Left forelimb (tissue), 1 donor: Measurements from ENCODE around the gene SERPINA4.
"Not testable (repeated sequence)": the region's sequence is repeated elsewhere in the genome, so short reads cannot be mapped to it uniquely, and the experiment has no call there.

ENCODE experiments used
- DNase-seq: peaks from one replicate; pipeline ENCODE4 v3.0.0-alpha.2; 2018; ENCODE audit warnings: low spot score

Gene SERPINA4

GRCh38 chr14:94592457-94592856 is 31.2 kb downstream of the SERPINA4 start:
- no peak for DNase-seq

GRCh38 chr14:94593376-94593748 is 32.1 kb downstream of the SERPINA4 start:
- no peak for DNase-seq

- no peak for DNase-seq
Measured at GRCh38 chr14:94593749-94594431, 32.6 kb downstream of the SERPINA4 start.

- no peak for DNase-seq
Measured at GRCh38 chr14:94594441-94594840, 33.2 kb downstream of the SERPINA4 start.

- DNase-seq, result no peak
Measured at GRCh38 chr14:94595912-94596311, 34.7 kb downstream of the SERPINA4 start.

- no peak for DNase-seq
Measured at GRCh38 chr14:94596361-94596760, 35.1 kb downstream of the SERPINA4 start.

GRCh38 chr14:94597788-94598187 is 36.5 kb downstream of the SERPINA4 start:
- no peak for DNase-seq

- no peak for DNase-seq
Measured at GRCh38 chr14:94598506-94598815, 37.2 kb downstream of the SERPINA4 start.

- DNase-seq, result no peak
Measured at GRCh38 chr14:94598816-94599655, 37.8 kb downstream of the SERPINA4 start.

GRCh38 chr14:94599656-94600004 is 38.4 kb downstream of the SERPINA4 start:
- no peak for DNase-seq

GRCh38 chr14:94600148-94600545 is 38.9 kb downstream of the SERPINA4 start:
- DNase-seq, result no peak

- DNase-seq, result no peak
Measured at GRCh38 chr14:94601884-94602391, 40.7 kb downstream of the SERPINA4 start.

- DNase-seq, result no peak
Measured at GRCh38 chr14:94602722-94603121, 41.5 kb downstream of the SERPINA4 start.

GRCh38 chr14:94605361-94605760 is 44.1 kb downstream of the SERPINA4 start:
- no peak for DNase-seq

- not testable (repeated sequence) for DNase-seq
Measured at GRCh38 chr14:94608966-94609365, 47.7 kb downstream of the SERPINA4 start.

- DNase-seq, result no peak
Measured at GRCh38 chr14:94611179-94611578, 49.9 kb downstream of the SERPINA4 start.

- DNase-seq, result no peak
Measured at GRCh38 chr14:94612174-94612573, 50.9 kb downstream of the SERPINA4 start, which contains the start of gene SERPINA3. SERPINA3 (plus strand) TSS chr14:94612391; CDS start chr14:94614442, 2,051 bp downstream.

- no peak for DNase-seq
Measured at GRCh38 chr14:94612580-94613554, 51.6 kb downstream of the SERPINA4 start.

- no peak for DNase-seq
Measured at GRCh38 chr14:94613720-94614644, 52.7 kb downstream of the SERPINA4 start.

- DNase-seq, result no peak
Measured at GRCh38 chr14:94614802-94615201, 53.6 kb downstream of the SERPINA4 start.

- DNase-seq, result no peak
Measured at GRCh38 chr14:94615254-94615653, 54.0 kb downstream of the SERPINA4 start.
